SHP77 treated with DMSO at 0.1 percent for 48 hours (cell line): Measurements from ENCODE around the gene SCGB1A1.
"Not testable (repeated sequence)": the region's sequence is repeated elsewhere in the genome, so short reads cannot be mapped to it uniquely, and the experiment has no call there.

Experiments used
- DNase-seq: peaks from one replicate; lab custom pipeline; 2025; lab: John Stamatoyannopoulos, UW

The SCGB1A1 gene

DNA sequence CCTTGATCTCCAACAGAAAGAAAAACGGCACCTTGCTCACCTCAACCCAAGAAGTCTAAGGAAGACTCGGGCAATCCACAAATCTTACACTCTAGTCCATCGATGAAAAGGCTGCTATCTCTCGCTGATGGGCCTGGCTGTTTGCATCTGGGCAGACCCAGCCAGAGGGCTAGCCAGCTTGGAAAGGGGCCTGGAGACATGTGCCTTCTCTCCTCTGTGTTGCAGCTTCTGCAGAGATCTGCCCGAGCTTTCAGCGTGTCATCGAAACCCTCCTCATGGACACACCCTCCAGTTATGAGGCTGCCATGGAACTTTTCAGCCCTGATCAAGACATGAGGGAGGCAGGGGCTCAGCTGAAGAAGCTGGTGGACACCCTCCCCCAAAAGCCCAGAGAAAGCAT is 3.2 kb downstream of the SCGB1A1 start:
- DNase-seq, result no peak

DNA sequence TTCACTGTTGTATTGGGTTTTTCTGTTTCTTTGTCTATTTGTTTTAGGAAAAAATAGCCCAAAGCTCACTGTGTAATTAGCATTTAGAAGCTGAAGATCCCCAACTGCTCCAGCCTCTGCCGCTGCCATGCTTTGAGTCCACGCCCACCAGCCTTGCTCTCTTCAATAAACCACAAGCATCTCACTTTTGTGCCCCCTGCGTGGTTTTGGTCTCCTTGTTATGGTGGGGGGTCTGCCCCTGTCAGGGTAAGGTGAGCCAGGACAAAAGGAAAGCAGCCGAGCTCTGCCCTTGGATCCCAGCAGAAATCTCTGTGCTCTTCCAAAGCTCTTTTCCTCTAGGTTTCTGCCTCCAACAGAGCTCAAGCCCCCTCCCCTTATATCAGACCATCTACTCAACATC is 4.2 kb downstream of the SCGB1A1 start:
- no peak for DNase-seq

DNA sequence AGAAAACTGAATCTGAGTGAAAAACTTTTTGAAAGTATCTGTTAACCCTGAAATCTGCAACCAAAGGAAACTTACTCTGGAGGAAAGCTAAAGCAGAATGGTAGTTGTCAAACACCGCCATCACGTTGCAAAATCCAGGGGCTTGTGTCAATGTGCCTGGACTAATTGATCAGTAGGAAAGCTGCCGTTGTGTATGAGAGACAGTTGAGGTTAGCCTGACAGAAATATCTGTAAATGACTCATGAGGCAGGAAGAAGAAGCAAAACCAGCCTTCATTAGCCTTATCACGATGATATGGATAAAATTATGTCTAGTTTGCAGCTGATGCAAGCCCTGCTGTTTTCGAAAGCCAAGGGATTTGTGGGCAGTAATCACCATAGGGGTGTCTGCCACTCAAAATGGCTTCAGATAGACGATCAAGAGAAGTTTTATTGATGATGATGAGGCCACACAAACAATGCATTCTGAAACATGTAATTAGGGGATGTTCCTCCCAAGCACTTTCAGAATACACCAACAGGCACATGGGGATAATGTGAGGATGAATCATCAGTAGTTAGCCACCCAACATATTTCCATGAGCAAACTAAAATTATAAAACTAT is 8.9 kb downstream of the SCGB1A1 start:
- no peak for DNase-seq

DNA sequence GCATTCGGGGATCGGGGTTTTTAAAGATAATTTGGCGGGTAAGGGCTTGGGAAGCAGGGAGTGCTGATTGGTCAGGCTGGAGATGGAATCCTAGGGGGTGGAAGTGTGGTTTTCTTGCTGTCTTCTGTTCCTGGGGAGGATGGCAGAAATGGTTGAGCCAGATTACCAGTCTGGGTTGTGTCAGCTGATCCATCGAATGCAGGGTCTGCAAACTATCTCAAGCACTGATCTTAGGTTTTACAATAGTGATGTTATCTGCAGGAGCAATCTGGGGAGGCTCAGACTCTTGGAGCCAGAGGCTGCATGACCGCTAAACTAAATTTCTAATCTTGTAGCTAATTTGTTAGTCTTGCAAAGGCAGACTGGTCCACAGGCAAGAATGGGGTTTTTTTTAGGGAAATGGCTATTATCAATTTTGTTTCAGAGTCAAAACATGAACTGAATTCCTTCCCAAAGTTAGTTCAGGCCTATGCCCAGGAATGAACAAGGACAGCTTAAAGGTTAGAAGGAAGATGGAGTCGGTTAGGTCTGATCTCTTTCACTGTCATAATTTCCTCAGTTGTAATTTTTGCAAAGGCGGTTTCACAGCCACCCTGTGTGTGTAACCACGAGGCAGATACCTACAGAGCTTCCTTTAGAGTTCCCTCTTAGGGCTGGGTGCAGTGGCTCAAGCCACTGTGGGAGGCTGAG is 10.2 kb downstream of the SCGB1A1 start:
- no peak for DNase-seq

DNA sequence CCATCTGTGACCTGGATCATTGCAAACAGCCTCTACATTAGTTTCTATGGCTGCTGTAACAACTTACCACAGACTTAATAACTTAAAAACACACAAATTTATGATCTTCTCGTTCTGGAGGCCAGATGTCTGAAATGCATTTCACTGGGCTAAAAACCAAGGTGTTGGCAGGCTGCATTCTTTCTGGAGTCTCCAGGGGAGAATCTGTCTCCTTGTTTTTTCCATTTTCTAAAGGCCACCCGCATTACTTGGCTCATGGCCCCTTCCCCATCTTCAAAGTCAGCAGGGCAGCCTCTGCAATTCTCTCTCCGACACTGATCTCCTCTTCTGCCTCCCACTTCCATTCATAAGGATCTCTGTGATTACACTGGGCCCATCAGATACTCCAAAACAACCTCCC is 11.6 kb downstream of the SCGB1A1 start:
- DNase-seq, result no peak

DNA sequence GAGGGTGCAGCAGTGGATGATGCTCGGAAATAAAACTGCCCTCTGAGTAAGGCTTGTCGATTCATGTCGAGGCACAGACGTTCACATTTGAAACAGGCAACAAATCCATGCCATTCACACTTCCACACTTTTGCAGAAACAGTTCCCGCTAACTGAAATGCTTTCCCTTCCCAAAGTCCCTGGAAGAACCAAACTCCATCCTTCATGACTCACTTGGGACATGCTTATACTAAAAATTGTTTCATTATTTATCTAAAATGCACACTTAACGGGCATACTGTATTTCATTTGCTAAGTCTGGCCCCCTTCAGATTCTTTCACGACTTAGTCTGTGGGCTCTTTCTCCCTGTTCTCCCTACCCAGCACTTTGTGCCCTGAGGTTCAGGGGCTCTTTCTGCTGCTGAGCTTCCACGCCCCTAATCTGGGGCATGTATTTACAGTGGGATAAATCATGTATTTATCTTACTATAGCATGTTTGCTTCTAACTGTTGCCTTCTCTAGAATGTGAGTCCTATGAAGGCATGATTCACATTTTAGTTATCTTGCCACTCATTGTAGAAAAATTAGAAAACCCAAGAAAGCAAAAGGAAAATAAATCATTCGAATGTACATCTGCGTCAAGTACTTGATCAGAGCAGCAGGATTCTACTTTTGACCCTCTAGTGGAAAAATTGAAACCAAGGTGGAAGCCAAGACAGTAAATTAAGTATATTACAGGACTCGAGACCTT is 12.5 kb downstream of the SCGB1A1 start:
- no peak for DNase-seq

DNA sequence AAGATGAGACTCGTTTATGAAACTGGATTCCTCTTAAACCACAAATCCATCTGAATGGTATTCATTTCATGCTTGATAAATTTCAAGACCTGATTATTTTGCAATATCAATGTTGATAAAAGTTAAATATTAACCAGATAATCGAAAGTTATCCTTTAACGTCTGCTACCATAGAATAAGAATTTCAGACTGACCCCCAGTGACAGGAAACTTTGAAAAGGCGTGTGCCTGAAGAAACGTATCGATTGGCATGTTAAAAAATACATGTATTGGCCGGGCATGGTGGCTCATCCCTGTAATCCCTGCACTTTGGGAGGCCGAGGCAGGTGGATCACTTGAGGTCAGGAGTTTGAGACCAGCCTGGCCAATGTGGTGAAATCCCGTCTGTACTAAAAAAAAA is 13.9 kb downstream of the SCGB1A1 start:
- DNase-seq, result no peak

DNA sequence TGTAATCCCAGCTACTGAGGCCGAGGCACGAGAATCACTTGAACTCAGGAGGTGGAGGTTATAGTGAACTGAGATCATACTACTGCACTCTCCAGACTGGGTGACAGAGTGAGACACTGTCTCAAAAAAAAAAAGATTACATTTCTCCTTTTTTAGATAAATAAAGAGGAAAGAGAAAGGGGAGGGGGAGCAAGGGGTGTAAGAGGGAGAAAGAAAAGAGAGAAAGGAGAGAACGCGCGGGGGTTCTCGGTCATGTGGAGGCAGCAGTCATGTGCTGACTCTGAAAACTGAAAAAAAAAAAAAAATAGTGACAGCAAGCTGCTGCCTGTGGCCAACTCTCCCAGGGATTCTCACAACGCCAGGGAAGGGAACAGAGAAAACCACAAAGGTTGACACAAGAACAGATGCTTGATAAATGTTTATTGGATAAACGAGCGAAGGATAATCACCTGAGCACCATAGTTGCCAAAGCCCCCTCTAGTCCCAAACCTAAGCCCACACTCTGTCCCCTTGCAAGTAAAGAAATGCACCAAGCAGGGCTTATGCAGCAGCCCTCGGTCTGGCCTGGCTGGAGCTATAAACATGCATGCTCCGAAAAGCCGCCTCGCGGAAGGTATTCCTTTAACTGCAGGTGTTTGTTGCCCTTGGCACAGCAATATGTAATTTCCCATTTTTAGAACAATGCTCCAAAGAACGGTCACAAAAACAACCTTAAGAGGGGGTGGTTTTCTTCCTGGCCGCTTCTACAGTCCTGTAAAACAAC is 14.5 kb downstream of the SCGB1A1 start:
- no peak for DNase-seq

DNA sequence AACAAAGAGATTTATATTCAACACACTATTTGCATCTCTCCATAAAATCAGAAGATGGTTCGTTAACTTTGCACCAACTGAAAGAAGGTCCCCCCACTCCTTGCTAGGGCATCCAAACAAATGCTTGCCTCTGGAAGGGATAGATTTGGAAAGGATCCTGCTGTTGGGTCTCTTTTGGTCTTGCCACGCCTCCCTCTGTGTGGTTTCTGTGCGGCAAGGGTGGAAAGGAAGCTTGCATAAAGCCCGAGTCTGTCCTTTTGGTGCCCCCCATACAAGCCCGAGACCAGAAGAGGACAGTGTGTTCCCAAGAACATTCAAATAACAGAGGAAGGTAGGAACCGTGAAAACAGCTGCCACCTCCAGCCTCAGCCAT is 15.1 kb downstream of the SCGB1A1 start:
- DNase-seq, result no peak

DNA sequence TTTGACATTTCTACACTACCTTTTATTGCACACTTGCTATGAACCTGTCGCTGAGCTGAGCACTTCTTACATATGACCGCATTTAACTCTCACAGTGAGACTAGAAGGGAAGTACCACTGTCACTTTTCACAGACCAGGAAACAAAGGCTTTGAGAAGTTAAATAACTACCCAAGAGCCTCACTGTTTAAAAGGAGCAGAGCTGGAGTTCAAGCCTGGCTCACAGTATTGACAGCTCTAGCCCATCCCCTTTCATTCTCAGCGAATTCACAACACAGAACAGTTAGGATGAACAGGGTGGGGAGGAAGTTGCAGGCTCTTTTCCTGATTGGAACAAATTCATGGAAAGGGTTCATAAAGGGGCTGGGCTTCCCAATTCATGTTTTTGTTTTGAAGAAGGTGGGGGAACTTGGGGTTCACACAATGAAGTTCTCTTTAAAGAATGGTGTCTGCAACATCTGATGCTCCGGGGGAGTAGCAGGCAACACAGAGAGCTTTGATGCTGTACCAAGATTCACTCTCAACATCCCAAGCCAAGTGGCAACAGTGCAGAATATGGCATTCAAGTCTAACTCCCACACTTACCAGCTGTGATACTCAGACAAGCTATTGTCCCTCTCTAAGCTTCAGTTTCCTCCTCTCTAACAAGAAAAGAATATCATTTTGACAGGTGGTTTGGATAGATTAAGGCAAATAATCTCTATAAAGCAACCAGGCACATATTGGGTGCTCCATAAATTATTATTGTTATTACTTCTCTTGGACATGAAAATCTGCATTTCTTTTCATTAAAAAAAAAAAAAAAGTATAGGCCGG is 17.2 kb downstream of the SCGB1A1 start:
- no peak for DNase-seq

DNA sequence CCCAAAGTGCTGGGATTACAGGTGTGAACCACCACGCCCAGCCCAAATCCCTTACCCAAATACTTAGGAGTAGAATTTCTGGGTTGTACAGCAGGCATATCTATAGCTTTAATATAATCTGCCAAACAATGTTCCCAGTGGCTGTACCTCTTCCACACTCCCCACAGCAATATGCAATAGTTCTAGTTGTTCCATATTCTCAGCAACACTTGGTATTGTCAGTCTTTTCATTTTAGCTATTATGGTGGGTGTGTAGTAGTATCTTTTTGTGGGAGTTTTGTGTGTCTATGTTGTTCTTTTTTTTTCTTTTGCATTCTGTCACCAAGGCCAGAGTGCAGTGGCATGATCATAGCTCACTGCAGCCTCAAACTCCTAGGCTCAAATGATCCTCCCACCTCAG is 18.8 kb downstream of the SCGB1A1 start:
- DNase-seq, result no peak

DNA sequence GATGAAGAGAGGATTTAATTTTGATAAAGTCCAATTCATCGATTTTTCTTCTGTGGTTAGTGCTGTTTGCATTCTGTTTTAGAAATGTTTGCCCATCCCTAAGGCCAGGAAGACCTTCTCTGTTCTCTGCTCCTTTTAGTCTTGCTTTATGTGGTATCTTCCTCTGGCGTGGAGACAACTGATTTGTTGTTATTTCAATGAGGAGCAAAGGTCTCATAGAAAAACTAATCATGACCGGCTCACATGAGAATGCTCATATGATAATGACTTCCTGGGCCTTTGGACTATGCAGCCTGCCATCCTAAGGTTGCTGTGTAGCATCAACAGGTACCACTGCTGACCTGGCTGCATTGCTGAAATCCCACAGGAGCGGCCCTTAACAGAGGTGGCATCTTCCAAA is 19.8 kb downstream of the SCGB1A1 start:
- DNase-seq, result no peak

DNA sequence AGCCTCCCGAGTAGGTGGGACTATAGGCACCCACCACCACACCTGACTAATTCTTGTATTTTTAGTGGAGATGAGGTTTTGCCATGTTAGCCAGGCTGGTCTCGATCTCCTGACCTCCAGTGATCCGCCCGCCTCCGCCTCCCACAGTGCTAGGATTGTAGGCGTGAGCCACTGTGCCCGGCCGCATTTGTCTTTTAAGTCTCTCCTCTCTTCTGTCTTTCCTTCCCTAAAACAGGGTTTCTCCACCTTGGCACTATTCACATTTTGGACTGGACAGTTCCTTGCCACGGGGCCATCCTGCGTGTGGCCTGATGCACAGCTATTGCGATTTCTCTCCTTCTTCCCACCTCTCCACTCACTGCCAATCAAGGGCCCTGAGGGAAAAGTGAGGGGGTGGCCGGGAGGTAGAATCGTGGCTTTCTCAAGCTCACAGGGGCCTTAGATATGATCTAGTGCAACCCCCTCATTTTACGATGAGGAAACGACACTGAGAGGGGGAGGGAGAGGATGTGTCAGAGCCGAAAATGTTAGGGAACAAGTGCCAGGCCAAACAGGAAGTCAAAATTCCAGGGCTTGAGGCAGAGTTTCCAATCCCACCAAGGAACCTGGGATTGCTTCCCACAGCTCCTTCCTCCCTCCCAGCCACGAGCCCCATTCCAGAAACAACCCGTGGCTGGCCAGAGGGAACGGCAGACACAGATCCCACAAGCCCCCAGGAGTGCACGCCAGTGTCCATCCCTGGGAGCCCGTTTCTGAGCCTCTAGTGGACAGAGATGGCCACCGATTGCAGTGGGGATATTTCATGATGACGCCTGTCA is 21.2 kb downstream of the SCGB1A1 start:
- no peak for DNase-seq

DNA sequence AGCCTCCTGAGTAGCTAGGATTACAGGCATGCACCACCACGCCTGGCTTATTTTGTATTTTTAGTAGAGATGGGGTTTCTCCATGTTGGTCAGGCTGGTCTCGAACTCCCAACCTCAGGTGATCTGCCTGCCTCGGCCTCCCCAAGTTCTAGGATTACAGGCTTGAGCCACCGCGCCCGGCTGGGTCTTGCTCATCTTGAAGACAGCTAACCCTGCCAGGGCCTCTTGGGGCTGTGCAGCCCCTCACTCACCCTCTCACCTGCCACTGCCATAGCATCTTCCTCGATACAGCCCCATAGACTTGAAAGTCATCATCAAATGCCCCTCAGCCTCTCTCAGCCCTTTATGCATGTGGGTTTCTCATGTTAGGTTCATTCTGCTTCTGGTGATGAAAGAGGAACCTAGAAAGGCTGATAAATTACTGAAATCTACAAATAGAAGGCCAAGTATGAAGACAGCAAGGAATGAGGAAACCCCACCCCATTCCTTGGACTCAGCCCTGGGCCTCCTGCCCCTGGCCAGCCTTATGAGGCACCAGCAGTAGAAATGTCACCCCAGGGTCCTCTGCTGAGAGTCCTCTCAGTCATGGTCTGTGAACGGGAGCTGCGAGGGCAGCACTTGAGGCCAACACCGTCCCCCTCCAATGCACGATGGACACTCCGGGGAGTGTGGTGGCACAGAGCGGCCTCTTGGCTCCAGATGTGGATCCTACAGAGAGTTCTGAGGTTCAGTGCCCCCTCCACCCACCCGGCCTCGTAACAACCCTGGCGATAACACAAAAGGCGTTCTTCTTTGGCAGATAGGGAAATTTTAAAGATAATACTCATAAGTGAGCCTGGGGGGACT is 24.8 kb downstream of the SCGB1A1 start:
- no peak for DNase-seq

DNA sequence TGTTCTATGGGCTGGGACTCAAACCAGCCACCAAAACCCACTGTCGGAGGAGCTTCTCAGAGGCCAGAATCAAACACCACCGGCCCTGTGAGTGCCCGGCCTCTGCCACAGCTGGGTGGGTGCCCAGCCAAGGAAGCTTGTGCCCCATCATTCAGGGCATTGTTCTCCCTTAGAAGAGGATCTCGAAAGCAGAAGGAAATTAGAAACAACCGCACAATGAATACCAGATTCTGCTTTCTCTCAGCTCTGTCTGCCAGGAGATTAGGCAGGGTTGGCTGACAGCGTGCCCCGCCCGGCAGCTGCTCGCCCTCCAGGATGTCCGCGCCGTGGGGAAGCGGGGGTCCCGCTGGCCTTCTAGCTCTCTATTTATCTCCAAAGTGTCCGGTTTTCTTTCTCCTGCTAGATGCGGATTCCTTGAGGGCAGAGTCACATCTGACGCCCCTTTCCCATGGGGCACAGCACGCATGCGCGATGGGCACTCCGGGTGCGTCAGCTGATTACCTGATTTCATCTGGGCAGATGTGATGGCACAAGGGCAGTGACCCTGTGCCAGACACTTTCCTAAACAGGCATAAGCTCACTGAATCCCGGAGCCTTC is 25.5 kb downstream of the SCGB1A1 start:
- DNase-seq, result no peak

DNA sequence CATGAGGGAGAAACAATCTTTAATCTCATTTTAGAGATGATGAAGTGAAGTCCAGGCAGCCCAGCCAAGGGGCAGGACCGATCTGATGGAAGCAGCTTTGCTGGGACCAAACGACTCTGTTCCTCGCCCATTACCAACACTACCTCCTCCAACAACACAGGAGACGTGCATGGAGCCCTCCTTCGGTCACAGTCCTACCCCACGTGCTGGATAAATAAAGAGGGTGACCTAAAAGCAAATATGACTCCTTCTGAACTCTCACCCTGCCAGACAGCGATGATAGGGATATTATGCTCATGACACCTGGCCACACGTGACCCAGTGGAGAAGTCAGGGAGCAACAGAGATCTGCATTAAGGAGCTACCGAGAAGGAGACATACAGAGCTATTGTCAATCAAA is 26.0 kb downstream of the SCGB1A1 start:
- no peak for DNase-seq

DNA sequence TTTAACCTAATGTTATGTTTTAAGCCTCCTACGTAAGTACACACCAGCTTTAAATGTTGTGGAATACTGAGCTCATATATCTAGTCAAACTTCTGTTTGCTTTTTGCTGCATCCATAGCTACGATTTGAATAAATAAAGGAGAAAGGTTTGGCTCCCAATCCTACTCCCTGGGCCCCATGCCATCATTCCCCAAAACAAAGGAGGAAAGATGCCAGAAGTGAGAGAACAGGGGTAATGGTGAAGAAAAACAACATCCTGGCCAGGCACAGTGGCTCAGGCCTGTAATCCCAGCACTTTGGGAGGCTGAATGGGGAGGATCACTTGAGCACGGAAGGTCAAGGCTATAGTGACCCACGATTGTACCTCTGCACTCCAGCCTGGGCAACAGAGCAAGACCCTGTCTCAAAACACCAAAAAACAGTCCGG is 26.5 kb downstream of the SCGB1A1 start:
- DNase-seq, result no peak

DNA sequence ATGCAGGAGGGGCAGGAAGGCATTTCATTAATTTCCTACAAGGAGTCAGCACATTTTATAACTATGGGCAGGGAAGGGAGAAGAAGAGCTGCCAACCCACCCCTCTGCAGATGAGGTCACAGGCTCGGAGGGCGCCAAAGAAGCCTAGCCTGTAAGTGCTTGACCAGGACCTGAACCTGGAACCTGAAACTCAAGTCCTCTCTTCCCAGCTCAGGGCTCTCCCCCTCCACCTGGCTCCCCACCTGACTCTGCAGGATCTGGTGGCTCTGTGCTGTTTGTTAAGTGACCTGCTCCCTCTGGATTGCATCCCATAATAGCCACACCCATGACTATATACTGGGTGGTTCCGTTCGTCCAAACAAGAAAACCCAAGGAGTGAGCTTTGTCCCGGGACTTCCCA is 27.3 kb downstream of the SCGB1A1 start:
- no peak for DNase-seq

DNA sequence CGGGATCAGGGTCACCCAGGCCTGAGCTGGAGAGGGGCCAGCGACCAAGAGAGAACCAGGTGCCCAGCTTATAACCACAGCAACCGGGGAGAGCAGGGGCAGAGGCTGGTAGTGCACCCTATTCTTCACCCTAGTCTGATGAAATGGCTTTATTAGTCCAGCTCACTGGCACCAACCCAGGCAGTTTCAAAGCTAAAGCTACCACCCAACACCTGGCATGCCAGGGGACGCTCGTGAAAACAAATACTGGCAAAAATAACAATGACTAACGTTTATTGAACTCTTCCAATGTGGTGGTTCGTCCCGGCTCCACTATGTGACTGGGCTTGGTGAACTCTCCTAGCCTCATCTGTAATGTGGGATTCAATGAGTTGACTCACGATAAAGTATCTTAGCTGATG is 30.6 kb downstream of the SCGB1A1 start:
- DNase-seq, result no peak

DNA sequence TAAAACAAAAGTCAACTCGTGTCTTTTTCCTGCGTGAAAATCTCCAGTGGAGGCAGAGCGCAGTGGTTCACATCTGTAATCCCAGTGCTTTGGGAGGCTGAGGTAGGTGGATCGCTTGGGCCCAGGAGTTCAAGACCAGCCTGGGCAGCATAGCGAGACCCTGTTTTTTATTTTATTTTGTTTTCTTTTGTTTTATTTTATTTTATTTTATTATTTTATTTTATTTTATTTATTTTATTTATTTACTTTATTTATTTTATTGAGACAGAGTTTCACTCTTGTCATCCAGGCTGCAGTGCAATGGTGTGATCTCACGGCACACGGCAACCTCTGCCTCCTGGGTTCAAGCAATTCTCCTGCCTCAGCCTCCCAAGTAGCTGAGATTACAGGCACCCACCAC is 31.1 kb downstream of the SCGB1A1 start:
- DNase-seq, result not testable (repeated sequence)
